Fibroblast of the aortic adventitia (primary cell): Measurements from ENCODE around the gene MEIS3. TPM values are rescaled to one million over a fixed set of nuclear protein-coding genes. Genes with fewer than 3 reads are reported as not detected.

ENCODE experiments used
- DNase-seq: peaks from one replicate; pipeline ENCODE4 v3.0.0-alpha.2; 2010; ENCODE audit warnings: low read depth
- H3K4me3 ChIP-seq: 2 replicates; pipeline ENCODE4 v1.5.1; 2011; ENCODE audit warnings: low read depth, mild to moderate bottlenecking, control low read depth, low read length, moderate library complexity
- CTCF ChIP-seq: IDR thresholded peaks from 2 replicates; pipeline ENCODE4 v1.5.1; 2011; ENCODE audit warnings: mild to moderate bottlenecking, low read length, control low read depth, inconsistent platforms; ENCODE audit not compliant: insufficient read depth
- total RNA-seq: library from RNA; depleted of rRNA; stranded (reverse); fragments of >200 nt; gene quantifications from 2 replicates; pipeline ENCODE4 v1.2.3, GENCODE V29; 2012; ENCODE audit warnings: low replicate concordance

The MEIS3 gene
- total RNA-seq, 1 donor: 14.5 TPM

GRCh38 chr19:47435883-47436417 is 16.6 kb upstream of the MEIS3 start:
- DNase-seq: no peak
- no peak overlapping the region for H3K4me3 ChIP-seq

GRCh38 chr19:47435196-47435595 is 15.9 kb upstream of the MEIS3 start:
- H3K4me3 ChIP-seq: no peak overlapping the region
- no peak for DNase-seq
- no peak for TF ChIP-seq CTCF

More at GRCh38 chr19:47435883-47436417, 16.6 kb upstream of the MEIS3 start:
- no peak for TF ChIP-seq CTCF

- no peak for TF ChIP-seq CTCF
- no peak for DNase-seq
- no peak overlapping the region for H3K4me3 ChIP-seq
Measured at GRCh38 chr19:47434088-47434487, 14.8 kb upstream of the MEIS3 start.

- peak; percentile 69 for DNase-seq
- H3K4me3 ChIP-seq: no peak overlapping the region
- no peak for TF ChIP-seq CTCF
Measured at GRCh38 chr19:47433121-47433520, 13.8 kb upstream of the MEIS3 start.

GRCh38 chr19:47432499-47432898 is 13.2 kb upstream of the MEIS3 start:
- DNase-seq: no peak
- no peak overlapping the region for H3K4me3 ChIP-seq
- no peak for TF ChIP-seq CTCF

GRCh38 chr19:47432091-47432490 is 12.8 kb upstream of the MEIS3 start:
- no peak for DNase-seq
- no peak overlapping the region for H3K4me3 ChIP-seq
- no peak for TF ChIP-seq CTCF

GRCh38 chr19:47430041-47430802 is 10.9 kb upstream of the MEIS3 start:
- peak; percentile 13 for TF ChIP-seq CTCF
- H3K4me3 ChIP-seq: peak overlapping the region; percentile 17
- peak; percentile 28 for DNase-seq
